ENCODE data around the gene ILKAP.

The ILKAP gene

GRCh38 chr2:238137885-238138284 lies 65.6 kb downstream of the ILKAP start:
- no peak for DNase-seq (ENCODE audit: low spot score)

GRCh38 chr2:238136820-238137537 lies 66.5 kb downstream of the ILKAP start:
- no peak for DNase-seq (ENCODE audit: low spot score)

DNA sequence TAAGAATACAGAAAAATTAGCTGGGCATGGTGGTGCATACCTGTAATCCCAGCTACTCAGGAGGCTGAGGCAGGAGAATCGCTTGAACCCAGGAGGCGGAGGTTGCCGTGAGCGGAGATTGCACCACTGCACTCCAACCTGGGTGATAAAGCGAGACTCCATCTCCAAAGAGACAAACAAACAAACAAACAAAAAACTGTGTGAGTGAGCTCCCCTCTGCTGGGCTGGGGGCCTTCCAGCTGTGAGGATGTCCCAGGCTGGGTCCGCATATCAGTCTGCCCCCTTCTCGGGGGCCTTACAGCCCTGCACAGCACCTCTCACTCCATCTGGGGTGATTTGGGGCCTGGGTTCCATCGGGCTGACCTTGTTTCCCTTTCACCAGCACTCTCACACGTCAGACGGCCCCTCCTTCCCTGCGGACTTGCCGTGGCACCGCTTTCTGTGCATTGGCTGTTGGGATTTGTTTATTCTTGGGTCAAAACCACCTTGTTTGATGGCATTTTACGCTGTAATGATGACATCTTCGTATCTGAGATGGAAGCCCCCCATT lies 67.8 kb downstream of the ILKAP start:
- no peak for DNase-seq (ENCODE audit: low spot score)

DNA sequence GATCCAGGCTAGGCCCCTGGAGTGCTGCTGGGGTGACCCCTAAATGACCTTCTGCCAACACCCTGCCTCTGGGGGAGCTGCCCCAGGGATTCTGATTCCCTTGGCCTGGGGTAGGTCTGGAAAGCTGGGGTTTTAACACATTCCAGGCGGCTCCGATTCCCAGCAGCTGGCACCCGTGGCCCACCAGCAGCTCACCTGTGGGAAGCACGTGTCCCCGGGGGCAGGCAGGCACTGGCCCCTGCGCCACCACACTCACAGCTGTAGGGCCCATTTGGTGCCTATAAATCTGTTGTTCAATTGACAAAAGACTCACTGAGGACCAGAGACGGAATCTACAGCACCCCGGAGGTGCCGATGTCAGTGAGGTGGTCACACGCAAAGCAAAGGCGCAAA lies 69.1 kb downstream of the ILKAP start:
- no peak for DNase-seq (ENCODE audit: low spot score)

DNA sequence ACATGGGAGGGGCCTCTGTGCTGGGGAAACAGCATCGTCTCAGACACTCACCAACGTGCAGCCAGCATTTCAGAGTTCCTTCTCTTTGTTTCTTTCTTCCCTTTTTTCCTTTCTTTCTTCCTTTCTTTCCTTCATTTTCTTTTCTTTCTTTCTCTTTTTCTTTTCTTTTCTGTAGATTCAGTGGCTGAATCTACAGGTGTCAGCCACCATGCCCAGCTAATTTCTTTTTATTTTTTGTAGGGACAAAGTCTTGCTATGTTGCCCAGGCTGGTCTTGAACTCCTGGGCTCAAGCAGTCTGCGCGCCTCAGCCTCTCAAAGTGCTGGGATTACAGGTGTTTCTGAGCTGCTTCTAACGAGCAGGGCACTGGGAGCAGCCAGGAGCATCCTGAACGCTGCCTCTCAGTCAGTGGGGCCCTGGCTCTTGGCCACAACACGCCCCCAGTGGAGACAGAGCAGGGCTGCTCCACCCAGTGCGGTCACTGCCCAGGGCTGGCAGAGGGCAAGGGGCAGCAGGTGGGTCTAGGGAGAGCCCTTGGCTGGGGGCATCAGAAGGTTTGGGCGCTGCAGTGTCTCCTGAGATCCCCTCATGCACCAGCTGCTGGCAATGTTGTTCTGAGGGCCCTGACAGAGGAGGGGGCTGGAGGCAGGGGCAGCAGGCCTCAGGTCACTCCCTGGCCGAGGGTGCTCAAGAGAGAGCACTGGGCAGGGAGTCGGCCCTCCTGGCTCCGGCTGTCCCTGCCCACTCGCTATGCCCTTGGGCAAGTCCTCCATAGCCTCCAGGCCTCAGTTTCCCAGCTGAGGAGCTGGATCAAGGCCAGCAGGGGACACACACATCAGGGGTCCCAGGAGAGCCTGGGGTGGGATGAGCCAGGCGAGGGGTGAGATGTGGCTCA lies 69.7 kb downstream of the ILKAP start:
- no peak for DNase-seq (ENCODE audit: low spot score)

DNA sequence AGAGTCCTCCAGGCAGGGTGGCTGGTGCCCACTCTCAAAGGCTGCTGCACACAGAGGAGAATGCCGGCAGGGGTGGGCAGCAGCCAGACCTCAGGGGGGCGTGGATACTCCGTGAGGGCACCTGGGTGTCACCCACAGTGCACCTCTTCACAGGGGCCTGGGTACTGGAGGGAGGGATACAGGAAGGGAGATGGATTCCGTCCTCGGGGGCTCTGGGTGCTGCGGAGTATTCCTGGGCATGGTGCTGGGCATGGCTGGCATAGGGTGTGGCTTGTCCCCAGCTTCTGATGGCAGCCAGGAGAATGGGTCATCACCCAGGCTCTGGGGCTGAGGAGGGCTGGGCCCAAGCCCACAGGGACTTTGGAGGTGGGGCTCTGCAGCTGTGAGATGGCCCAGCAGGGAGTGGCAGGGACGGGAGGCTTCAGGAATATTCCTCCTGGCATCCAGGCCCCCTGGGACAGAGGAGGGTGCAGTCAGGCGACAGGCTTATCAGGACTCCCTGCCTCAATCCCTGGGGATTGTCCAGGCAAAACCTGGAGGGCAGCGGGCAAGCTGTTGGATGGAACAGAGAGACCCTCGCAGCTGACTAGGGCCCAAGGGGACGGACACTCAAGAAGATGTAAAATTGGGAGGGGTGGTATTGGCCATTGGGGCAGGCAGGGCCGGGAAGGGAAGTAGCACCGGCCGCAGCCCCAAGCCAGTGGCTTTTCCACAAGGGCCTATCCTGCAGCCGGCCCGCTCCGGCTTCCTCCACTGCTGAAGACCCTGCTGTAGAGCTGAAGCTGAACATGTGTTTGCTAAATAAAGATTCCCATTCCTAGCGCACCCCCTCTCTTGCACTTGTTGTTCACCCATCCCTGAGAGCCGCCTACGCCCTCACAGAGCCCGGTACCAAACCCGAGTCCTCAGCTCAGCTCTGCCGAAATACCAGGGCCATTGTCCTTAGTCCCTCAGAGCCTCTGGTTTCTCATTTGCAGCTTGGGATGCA lies 70.7 kb downstream of the ILKAP start:
- no peak for DNase-seq (ENCODE audit: low spot score)

GRCh38 chr2:238131761-238132462 lies 71.6 kb downstream of the ILKAP start:
- no peak for DNase-seq (ENCODE audit: low spot score)

GRCh38 chr2:238130696-238131628 lies 72.5 kb downstream of the ILKAP start:
- DNase-seq (ENCODE audit: low spot score), result no peak

GRCh38 chr2:238130111-238130695 lies 73.3 kb downstream of the ILKAP start:
- no peak for DNase-seq (ENCODE audit: low spot score)

DNA sequence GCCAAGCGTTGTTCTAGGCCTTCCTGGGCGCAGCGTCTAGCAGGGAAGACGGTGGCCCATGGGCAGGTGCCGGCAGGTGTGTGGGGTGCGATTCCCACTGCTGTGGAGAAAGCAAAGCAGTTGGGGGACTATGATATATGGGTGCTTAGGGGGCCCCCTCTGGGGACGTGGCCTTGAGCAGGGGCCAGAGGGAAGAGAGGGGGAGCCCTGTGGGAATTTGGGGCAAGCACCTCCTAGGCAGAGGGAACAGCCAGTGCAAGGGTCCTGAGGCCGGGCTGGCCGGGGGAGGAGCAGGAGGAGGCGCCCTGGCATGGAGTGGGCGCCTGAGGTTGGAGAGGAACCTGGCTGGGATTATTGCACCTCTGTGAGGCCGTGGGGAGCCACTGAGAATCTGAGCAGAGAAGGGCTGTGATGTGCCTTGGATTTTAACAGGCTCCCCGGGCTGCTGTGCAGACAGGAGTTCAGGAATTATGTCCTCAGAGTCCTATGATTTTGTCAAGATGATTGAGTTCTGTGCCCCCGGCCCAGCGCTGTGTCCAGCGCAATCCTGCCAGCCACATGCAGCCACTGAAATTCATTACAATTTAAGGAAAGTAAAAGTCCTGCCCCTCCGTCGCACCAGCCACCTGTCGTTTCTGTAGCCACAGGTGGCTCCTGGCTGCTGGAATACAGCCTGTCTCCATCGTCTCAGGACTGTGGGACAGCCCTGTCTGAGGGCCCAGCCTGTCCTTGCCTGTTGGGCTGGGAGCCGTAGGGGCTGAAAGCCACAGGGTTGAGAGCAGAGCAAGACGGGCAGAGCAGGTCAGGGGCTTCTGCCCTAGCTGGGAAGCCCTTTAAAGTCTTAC lies 74.1 kb downstream of the ILKAP start:
- DNase-seq (ENCODE audit: low spot score), result no peak

GRCh38 chr2:238128534-238129001 lies 74.9 kb downstream of the ILKAP start:
- no peak for DNase-seq (ENCODE audit: low spot score)

DNA sequence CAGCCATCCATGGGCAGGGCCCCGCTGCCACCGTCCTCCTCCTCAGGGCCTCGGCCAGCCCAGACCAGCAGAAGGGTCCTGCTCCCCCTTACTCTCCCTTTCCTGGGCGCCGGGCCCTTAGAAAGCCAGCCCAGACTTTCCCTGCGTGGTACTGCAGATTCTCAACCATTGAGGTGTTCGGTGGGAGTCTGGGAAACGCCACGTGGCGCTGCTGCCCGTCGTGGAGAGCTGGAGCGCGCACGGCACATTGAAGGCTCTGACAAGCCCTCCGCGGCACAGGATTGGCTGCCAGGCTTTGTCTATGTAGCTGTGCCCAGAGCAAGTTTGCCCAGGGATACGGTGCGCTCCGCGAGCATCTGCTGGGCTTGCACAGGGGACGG lies 75.4 kb downstream of the ILKAP start:
- no peak for DNase-seq (ENCODE audit: low spot score)

DNA sequence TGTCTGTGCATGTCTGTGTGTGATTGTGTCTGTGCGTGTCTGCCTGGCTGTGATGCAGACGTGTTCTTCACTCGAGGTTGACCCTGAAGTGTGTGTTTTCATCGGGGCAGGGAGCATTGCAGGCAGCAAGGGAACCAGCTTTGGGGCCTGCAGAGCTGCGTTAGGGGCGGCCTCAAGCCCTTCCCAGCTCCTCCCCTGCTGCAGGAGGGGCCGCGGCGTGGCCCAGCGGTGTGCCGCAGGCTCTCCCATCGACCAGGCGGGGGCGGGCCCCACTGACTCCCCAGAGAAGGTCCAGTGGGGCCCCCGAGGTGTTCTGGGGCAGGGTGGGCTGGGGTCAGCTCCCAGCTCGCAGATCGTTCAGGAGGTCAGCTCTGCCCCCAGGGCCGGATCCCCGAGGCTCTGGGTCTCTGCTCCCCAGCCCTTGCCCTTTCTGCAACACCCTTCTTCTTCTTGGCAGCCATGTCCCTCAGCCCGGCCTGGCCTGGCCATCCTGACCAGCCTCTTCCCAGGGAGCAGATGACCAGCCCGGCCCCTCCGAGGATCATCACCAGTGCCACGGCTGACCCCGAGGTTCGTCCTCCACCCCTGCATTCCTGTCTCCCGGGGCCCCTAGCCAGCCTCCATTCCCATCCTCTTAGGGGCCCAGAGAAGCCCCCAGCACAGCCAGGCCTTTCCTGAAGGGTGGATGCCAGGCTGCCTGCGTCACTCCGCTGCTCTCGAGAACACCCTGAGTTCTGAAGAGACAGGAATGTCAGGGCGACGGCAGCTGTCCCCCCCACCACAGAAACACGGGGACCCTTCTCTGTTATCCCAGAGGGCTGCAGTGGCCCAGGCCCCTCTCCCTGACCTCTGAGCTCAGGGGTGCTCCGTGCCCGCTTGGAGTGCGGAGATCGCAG lies 76.1 kb downstream of the ILKAP start:
- no peak for DNase-seq (ENCODE audit: low spot score)

DNA sequence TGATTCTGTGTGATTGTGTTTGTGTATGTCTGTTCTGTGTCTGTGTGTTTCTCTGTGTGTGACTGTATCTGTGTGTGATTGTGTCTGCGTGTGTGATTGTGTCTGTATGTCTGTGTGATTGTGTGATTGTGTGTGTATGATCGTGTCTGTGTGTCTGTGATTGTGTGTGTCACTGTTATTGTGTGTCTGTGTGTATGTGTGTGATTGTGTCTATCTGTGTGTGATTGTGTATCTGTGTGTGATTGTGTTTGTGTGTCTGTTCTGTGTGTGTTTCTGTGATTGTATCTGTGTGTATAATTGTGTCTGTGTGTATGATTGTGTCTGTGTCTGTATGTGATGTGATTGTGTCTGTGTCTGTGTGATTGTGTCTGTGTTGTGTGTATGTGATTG lies 76.7 kb downstream of the ILKAP start:
- DNase-seq (ENCODE audit: low spot score), result no peak

DNA sequence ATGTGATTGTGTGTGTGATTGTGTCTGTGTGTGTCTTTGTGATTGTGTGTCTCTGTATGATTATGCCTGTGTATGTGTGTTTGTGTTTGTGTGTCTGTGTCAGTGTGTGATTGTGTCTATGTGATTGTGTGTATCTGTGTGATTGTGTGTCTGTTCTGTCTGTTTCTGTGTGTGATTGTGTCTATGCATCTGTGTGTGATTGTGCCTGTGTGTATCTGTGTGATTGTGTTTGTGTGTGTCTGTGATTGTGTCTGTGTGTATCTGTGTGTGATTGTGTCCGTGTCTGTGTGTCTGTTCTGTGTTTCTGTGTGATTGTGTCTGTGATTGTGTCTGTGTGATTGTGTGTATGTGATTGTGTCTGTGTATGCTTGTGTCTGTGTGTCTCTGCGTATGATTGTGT lies 77.2 kb downstream of the ILKAP start:
- DNase-seq (ENCODE audit: low spot score), result no peak

DNA sequence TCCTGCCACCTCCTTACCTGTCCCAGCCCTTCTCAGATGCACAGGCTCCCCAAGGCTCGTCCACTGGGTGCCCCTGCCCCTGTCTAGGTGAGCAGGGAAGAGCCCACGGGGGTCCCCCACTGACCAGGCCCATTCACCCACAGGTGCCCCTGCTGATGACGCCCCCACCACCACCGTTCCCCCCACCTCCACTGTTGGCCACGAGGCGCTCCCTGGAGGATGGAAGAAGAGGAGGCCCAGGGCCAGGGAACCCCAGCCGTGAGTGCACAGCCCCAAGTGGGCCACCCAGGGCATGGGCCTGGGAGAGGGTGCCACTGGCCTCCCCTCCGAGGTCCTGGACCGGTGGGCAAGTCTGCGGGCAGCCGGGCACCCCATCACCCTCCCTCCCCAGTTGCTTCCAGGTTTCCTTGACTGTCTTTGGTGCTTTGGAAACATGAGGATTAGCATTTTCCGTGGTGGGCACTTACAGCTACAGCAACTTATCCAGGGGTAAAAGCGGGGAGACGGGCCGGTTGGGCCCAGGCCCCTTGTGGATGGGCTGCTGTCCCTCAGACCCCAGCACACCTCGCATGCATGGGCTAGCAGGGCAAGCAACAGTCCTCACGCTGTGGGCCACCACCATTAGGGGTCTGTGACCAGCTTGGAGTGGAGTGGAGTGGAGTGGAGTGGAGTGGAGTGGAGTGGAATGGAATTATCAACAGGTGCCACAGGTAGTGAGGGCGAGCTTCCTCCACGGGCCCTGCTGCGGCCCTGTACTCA lies 78.2 kb downstream of the ILKAP start:
- DNase-seq (ENCODE audit: low spot score), result no peak

Measured in cerebellar cortex (tissue), 1 donor.